GM18526 (cell line): ENCODE data around the gene UFC1.

ENCODE experiments used
- POLR2A ChIP-seq: IDR thresholded peaks from 3 replicates; pipeline ENCODE4 v1.6.1; 2011; ENCODE audit not compliant: insufficient read length; ENCODE audit errors: extremely low read depth

UFC1 gene

DNA sequence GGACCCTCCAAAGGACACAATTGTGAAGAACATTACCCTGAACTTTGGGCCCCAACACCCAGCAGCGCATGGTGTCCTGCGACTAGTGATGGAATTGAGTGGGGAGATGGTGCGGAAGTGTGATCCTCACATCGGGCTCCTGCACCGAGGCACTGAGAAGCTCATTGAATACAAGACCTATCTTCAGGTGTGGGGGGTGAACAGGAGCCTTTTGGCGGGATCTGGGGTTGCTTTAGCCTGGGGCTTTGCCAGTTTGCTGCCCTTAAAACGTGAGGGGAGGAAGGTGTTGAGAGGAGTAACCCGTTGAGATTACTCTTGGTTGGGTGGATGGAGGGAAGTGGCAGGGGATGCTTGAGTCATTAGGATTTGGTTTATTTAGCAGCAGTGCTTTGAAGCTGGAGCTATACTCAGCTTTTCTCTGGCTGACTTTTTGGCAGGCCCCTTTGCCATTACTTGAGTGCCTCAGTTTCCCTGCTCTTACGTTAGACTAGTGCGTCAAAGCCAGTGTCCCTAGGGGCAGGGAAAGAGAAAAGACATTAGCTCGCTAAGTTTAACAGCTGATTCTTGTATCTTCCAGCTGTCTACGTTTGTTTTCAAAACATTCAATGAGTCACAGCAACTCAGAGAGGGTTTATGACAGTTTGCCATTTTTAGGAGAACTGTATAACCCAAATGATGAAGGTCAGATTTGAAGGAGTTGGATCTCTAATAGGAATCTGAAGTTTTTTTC is 52.8 kb downstream of the UFC1 start:
- TF ChIP-seq POLR2A = no peak

DNA sequence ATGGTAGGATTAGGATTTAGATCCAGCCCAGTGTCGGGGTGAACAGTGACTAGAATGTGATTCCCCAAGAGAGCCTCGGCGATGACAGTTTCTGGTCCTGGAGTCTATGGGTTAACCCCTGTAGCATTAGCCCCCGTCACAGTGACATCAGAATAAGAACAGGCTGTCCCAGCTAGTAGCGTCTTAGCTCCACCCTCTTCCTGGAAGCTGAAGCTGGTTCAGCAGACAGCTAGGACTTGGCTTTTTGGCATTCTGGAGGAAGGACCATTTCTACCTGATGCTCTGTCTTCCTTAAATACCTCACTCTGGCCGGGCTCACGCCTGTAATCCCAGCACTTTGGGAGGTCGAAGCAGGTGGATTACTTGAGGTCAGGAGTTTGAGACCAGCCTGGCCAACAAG is 53.4 kb downstream of the UFC1 start:
- no peak for TF ChIP-seq POLR2A
